Brain microvascular endothelial cell (primary cell): ENCODE data around the gene DARS1.

ENCODE experiments used
- DNase-seq: peaks from one replicate; pipeline ENCODE4 v3.0.0-alpha.2; 2020
- H3K27ac ChIP-seq: fragments of 250-450 bp; sonication (Bioruptor Pico); 2 replicates; pipeline ENCODE4 v1.5.1; 2020; ENCODE audit warnings: mild to moderate bottlenecking, moderate library complexity
- H3K27me3 ChIP-seq: fragments of 250-450 bp; sonication (Bioruptor Pico); replicated peaks from 2 replicates; pipeline ENCODE4 v1.5.1; 2020; ENCODE audit warnings: mild to moderate bottlenecking
- H3K36me3 ChIP-seq: fragments of 250-450 bp; sonication (Bioruptor Pico); replicated peaks from 2 replicates; pipeline ENCODE4 v1.5.1; 2020; ENCODE audit warnings: mild to moderate bottlenecking
- H3K4me3 ChIP-seq: 2 replicates; pipeline ENCODE4 v1.5.1; 2011; ENCODE audit warnings: low read depth, mild to moderate bottlenecking, control low read depth, low read length, moderate library complexity
- in situ Hi-C: cut with HindIII; loops from 2 replicates; pipeline ENCODE4 v1.10.0; 2017; ENCODE audit warnings: low sequenced_read_pairs, low pct_ligation_motif_present
- TF ChIP-seq, protein P1 (sequence below): IDR thresholded peaks from 2 replicates; pipeline ENCODE4 v1.5.1; 2011; ENCODE audit warnings: low read depth, mild to moderate bottlenecking, moderate library complexity, low read length, control low read depth, inconsistent platforms; ENCODE audit errors: missing control alignments

The DARS1 gene

DNA sequence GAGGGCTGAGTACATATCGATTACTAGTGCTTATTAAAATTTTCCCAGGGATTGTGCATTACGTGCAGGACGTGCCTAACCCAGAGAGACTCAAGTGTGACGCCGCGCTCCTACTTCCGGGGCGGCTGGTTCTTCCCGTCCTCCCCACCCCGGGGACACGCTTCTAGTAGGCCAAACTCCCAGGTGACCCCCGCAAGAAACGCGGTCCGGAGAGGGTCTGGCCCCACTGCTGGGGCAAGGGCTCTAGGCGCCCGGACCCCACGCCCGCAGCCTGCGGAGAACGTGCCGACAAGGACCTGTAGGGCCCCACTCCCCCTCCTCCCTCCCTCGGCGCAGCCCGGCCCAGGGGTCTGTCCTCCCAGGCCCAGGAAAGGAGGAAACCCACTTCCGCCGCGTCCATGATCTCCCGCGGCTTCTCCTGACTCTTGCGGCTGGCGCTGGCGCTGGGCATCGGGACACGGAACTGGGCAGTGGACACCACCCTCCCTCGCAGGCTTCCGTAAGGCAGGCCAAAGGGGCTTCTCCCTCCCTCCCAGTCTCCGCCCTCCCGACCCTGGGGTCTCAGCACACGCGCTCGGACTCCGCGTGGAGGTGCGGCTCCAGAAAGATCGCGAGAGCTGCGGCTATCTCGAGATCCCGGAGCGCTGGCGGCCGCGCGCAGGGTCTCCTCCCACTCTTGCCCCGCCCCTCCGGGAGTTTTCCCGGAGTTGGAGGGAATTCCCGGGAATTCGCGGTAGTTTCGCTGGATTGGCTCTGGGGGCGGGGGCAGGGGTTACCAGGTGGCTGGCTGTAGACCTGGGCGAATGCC is at the start of gene DARS1:
DARS1 (minus strand) TSS at position 609 of the 808 bp plus-strand sequence; CDS start at position 451, 158 bp downstream.
- Histone ChIP-seq H3K4me3 (peak within 1 kb of the TSS; percentile 92), H3K36me3 (peaks cover 4% of the 10 kb centered on the region), H3K27ac (peak within 1 kb of the TSS; percentile 87), H3K27me3 (no peaks in the 10 kb centered on the region)
- DNase-seq, result peak; percentile 84
- in situ Hi-C loops, result no loop called here
- TF ChIP-seq, protein P1, sequence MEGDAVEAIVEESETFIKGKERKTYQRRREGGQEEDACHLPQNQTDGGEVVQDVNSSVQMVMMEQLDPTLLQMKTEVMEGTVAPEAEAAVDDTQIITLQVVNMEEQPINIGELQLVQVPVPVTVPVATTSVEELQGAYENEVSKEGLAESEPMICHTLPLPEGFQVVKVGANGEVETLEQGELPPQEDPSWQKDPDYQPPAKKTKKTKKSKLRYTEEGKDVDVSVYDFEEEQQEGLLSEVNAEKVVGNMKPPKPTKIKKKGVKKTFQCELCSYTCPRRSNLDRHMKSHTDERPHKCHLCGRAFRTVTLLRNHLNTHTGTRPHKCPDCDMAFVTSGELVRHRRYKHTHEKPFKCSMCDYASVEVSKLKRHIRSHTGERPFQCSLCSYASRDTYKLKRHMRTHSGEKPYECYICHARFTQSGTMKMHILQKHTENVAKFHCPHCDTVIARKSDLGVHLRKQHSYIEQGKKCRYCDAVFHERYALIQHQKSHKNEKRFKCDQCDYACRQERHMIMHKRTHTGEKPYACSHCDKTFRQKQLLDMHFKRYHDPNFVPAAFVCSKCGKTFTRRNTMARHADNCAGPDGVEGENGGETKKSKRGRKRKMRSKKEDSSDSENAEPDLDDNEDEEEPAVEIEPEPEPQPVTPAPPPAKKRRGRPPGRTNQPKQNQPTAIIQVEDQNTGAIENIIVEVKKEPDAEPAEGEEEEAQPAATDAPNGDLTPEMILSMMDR, result no peak

DNA sequence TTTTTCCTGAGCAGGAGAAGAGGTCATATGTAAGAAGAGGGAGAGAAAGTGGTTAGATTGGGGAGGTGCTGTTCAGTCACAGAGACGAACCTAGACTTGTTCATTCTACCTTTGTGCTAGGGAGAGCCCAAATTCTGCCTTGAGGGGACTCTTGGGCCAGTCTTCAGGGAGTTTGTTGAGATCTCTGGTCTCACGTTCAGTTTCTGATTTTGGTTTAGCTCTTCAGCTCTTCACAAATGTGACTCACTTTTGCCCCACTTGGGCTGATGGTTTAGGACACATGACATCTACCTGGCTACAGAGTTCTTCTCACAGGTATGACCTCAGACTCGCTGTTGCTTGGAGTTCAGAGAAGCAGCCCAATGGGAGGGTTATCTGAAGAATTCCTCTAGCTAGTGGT is 49.2 kb upstream of the DARS1 start:
- no peaks in the 10 kb centered on the region for H3K36me3 ChIP-seq
- in situ Hi-C loops, result no loop called here
- H3K27ac ChIP-seq, result no peak overlapping the region
- H3K4me3 ChIP-seq, result no peak overlapping the region
- H3K27me3 ChIP-seq, result no peaks in the 10 kb centered on the region
- TF ChIP-seq, protein P1, result no peak
- DNase-seq, result no peak

DNA sequence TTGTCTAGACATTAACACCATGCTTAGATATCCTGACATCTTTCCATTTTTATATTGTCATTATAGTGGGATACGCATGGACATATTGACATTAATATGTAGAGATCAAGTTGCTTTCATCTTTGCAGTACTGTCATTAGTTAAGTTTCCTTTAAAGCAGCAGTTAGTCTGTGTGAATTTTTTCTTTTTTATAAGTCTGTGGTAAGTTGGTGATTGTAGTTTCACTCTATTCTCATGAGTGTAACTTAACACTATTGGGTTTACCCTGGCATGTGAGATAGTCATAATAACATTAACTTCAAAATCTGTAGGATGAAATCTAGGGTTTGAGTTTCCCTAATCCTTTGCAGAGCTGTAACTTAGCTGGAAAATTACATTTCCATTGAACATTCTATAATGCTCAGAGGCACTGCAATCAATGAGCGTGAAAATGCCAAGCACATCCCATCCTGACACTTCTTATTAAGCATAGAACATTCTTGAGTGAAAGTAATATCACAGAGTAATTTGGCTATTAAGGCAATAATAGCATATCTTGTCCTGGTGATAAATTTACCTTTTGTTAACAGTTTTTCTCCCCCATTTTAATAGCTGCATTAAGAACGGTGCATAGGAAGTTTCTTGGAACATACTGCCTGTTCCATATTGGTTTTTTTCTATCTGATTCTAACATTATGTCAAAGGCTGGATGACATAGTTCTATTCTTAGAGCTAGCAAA is 47.5 kb upstream of the DARS1 start:
- Histone ChIP-seq H3K27ac (no peak overlapping the region), H3K27me3 (no peaks in the 10 kb centered on the region), H3K36me3 (no peaks in the 10 kb centered on the region), H3K4me3 (no peak overlapping the region)
- no peak for DNase-seq
- TF ChIP-seq, protein P1, result no peak
- in situ Hi-C loops, result no loop called here

DNA sequence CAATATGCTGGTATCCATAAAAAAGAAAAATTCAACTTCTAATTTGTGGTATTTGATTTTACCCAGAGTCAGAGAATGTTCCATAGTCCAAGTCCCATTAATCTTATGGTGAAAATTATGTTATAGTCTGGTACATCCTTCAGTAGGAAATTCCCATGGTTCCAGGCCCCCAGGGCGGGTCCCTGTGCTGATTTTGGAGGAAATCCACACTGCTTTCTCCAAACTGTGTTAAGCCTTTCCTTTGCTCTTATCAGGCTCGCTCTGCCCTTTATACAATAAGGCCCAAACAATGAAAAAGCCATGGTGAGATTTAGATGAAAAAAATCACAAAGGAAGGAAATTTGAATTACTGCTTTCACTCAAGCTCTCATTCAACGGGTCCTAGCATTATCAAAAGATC is 46.8 kb upstream of the DARS1 start:
- no peaks in the 10 kb centered on the region for H3K36me3 ChIP-seq
- no peak overlapping the region for H3K4me3 ChIP-seq
- H3K27ac ChIP-seq, result no peak overlapping the region
- in situ Hi-C loops, result no loop called here
- TF ChIP-seq, protein P1, result no peak
- no peak for DNase-seq
- H3K27me3 ChIP-seq, result no peaks in the 10 kb centered on the region

DNA sequence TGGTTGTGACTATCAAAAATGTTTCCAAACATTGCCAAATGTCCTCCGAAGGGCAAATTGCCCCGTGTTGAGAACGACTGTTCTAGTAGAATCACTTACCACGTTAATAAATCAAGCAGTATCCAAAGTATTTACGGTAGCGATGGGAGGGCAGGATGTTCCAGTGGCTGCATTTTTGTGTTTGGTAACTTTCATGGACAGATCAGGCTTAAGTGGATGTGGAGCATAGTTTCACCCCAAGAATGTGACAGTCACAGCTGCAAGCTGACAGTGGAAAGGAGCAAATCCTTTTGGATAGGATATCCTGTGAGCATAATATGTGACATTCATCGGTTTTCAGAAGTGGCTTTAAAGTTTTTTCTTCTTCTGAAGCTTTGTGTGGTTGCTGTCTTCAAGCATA is 46.3 kb upstream of the DARS1 start:
- DNase-seq, result no peak
- H3K27ac ChIP-seq, result no peak overlapping the region
- no peak overlapping the region for H3K4me3 ChIP-seq
- in situ Hi-C loops, result no loop called here
- no peaks in the 10 kb centered on the region for H3K36me3 ChIP-seq
- TF ChIP-seq, protein P1, result no peak
- no peaks in the 10 kb centered on the region for H3K27me3 ChIP-seq
